ENCODE results near the gene OPCML.

The OPCML gene

DNA sequence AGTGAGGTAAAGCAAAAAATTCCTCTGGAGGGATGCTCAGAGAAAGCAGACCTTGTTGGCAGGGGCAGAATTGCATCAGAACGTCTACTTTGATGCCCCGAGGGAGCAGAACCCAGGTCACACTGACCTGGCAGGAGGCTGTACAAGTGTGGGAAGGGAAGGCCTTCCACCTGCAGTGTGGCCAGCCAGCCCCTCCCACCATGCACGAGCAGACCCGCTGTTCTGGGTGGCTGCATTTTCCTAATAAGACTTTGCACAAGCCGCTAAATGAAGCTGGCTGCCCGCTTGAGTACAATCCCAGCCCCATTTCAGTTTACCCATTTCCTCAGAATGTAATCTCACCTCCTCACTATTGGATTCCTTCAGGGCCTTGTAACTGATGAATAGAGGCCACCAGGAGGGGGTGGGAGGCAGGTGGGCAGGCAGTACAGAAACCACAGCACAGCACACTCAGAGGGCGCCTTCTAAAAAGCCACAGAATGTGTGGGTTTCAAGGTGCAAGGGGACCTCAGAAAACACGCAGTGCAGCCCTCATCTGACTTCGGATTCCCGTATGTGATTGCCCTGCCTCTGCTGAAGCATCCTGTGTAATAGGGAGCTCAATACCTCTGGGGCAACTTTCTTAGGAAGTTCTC lies 316.6 kb downstream of the OPCML start:
- TF ChIP-seq, protein P1, sequence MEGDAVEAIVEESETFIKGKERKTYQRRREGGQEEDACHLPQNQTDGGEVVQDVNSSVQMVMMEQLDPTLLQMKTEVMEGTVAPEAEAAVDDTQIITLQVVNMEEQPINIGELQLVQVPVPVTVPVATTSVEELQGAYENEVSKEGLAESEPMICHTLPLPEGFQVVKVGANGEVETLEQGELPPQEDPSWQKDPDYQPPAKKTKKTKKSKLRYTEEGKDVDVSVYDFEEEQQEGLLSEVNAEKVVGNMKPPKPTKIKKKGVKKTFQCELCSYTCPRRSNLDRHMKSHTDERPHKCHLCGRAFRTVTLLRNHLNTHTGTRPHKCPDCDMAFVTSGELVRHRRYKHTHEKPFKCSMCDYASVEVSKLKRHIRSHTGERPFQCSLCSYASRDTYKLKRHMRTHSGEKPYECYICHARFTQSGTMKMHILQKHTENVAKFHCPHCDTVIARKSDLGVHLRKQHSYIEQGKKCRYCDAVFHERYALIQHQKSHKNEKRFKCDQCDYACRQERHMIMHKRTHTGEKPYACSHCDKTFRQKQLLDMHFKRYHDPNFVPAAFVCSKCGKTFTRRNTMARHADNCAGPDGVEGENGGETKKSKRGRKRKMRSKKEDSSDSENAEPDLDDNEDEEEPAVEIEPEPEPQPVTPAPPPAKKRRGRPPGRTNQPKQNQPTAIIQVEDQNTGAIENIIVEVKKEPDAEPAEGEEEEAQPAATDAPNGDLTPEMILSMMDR (conservative IDR thresholded peaks at IDR 0.05) = no peak
- no peak overlapping the region for H3K27ac ChIP-seq

DNA sequence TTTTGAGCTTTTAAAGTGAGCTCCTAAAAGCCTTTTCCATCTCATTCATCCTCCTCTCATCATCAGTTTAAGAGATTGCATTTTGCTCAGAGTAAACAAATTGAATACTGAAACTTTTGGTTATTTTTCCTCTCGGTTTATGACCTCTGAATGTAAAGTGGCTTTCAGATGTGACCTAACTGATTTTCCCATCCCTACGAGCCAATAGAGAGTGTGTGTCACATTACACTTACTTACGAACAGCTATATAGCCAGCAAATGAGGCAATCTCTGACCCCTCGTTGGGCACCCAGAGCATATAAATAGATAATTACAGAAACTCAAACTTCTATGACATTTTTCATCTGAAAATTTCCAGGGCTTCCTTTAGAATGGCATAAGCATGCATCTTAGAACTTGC lies 317.7 kb downstream of the OPCML start:
- no peak overlapping the region for H3K27ac ChIP-seq
- TF ChIP-seq, protein P1 (conservative IDR thresholded peaks at IDR 0.05) = no peak

DNA sequence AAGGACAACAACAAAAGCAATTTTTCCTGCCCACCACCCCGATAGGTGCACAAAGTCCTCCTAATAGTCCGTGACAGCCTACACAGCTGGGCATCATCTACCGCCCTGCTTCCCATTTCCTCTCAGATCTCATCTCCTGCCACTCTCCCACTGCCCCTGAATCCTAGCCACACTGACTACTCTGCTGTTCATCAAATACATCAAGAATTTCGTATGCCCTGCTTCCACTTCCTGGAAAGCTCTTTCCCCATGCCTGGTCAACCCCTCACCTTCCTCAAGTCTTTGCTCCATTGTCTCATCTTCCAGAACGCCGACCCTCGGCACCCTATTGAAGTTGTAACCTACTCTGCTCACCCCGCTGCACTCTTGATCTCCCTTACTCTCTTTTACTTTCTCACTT lies 320.1 kb downstream of the OPCML start:
- TF ChIP-seq, protein P1 (conservative IDR thresholded peaks at IDR 0.05) = no peak

DNA sequence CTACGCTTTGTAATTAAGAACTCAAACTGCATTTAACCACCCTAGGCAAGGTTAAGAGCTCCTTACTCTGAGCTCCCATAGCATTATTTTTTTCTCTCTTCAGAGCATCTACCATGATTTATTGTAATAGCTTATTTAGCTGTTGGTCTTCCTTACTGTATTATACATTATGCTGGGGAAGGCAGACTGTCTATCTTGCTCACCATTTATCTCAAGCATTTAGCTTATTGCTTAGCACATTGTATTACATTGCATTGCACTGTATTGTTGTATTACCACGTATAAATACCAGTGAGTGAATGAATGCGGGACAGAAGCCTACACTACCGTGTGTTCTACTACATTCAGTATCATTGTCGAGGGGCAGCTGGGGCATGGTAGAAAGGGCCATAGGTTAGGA lies 324.3 kb downstream of the OPCML start:
- TF ChIP-seq, protein P1 (conservative IDR thresholded peaks at IDR 0.05) = no peak
- H3K27ac ChIP-seq = no peak overlapping the region

More for the DNA sequence above, 320.1 kb downstream of the OPCML start:
- H3K27ac ChIP-seq = no peak overlapping the region

DNA sequence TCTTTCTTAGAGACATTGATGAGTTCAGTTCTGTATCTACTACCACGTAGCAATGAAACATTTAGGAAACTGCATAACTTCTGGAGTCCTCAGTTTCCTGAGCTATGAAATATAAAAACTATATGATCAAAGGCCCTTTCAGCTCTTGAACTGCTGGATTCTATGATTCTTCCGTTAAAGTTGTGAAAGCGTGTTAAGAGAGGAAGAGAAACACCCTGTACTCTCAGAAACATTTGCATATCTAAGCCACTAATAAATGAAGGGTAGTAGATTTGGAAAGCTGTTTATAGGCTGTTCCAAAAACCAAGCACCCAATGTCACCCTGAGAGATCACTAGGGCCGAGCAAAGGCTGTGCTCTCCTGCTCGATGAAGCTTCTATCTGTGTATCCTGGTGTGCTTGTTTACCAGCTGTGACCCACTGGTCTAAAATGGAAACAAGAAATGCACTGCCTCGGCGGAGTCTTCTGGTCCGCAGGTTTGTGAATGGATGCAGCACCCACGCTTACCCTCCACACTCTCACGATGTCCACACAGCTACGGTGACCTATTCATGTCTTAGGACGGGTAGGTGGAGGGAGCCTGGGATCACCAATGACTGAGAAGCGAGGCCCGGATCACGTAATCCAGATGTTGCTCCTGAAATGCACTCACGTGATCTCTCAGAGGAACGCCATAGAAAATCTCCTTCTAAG lies 325.8 kb downstream of the OPCML start:
- TF ChIP-seq, protein P1 (conservative IDR thresholded peaks at IDR 0.05) = no peak

DNA sequence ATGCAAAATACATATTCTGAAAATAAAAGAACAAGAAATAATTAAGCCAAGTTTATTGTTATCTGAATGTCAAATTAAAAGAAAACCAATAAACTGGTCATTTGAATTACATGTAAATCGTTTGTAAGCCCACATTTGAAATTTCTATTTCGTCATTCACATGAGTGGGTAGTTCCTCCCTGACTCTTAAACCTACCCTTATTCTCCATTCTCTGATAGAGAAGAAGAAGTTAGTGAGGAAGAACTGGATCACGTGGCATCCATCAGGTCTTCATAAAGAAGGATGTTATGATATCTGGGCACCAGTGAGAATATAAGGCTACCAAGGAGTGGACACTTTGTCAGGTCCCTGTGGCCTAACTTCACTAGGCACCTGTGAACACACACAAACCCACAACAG lies 328.1 kb downstream of the OPCML start:
- no peak overlapping the region for H3K27ac ChIP-seq
- TF ChIP-seq, protein P1 (conservative IDR thresholded peaks at IDR 0.05) = no peak

More for the DNA sequence above, 325.8 kb downstream of the OPCML start:
- no peak overlapping the region for H3K27ac ChIP-seq

DNA sequence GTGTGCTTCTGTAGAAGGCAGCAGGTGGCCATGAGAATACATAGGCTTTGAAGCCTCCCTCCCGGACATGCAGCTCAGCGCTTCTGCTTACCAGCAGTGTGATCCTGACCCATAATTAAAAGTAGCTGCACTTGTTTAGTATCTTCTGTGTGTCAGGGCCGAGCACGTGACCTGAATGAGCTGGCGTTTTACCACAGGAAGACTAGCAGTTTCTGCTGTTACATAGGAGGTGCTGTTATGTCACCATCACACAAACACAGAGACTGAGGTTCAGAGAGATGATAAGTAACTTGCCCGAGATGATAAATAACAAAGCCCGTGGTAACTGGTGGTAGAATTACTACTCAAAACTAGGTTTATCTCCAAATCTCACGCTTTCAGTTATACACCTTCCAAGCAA lies 329.5 kb downstream of the OPCML start:
- no peak overlapping the region for H3K27ac ChIP-seq
- TF ChIP-seq, protein P1 (conservative IDR thresholded peaks at IDR 0.05) = no peak

Measured in VCaP (cell line).